Hepatocyte (in vitro differentiated cells): ENCODE data around the gene CLSTN1. TPM values are rescaled to one million over a fixed set of nuclear protein-coding genes. Genes with fewer than 3 reads are reported as not detected.
A peak's percentile ranks its signal among the peaks of the same experiment; 100 is the strongest.

Experiments used
- DNase-seq: peaks from one replicate; pipeline ENCODE4 v3.0.0-alpha.2; 2016; ENCODE audit warnings: low spot score
- H2AFZ ChIP-seq: fragments of 200-600 bp; sonication (generic); 2 replicates; pipeline ENCODE4 v1.6.0; 2016; ENCODE audit warnings: antibody characterized with exemption, mild to moderate bottlenecking
- H3K27ac ChIP-seq: fragments of 200-600 bp; sonication (generic); 2 replicates; pipeline ENCODE4 v1.5.1; 2016; ENCODE audit warnings: mild to moderate bottlenecking
- H3K27me3 ChIP-seq: fragments of 200-600 bp; sonication (generic); 2 replicates; pipeline ENCODE4 v1.6.1; 2016
- H3K36me3 ChIP-seq: fragments of 200-600 bp; sonication (generic); replicated peaks from 2 replicates; pipeline ENCODE4 v1.5.1; 2016; ENCODE audit warnings: low read depth; ENCODE audit not compliant: insufficient read depth
- H3K4me1 ChIP-seq: fragments of 200-600 bp; sonication (generic); 2 replicates; pipeline ENCODE4 v1.5.1; 2016; ENCODE audit warnings: mild to moderate bottlenecking, moderate library complexity; ENCODE audit not compliant: insufficient read depth
- H3K4me2 ChIP-seq: fragments of 200-600 bp; sonication (generic); 2 replicates; pipeline ENCODE4 v1.6.0; 2016
- H3K4me3 ChIP-seq: fragments of 200-600 bp; sonication (generic); 2 replicates; pipeline ENCODE4 v1.5.1; 2016; ENCODE audit warnings: mild to moderate bottlenecking
- H3K79me2 ChIP-seq: fragments of 200-600 bp; sonication (generic); 2 replicates; pipeline ENCODE4 v1.6.0; 2017; ENCODE audit warnings: mild to moderate bottlenecking
- H3K9me2 ChIP-seq: fragments of 200-600 bp; sonication (generic); replicated peaks from 2 replicates; pipeline ENCODE4 v1.6.0; 2017; ENCODE audit warnings: mild to moderate bottlenecking; ENCODE audit not compliant: insufficient read depth
- H3K9me3 ChIP-seq: fragments of 200-600 bp; sonication (generic); 2 replicates; pipeline ENCODE4 v1.5.1; 2016; ENCODE audit warnings: low read depth, mild to moderate bottlenecking
- H4K20me1 ChIP-seq: fragments of 200-600 bp; sonication (generic); 2 replicates; pipeline ENCODE4 v1.6.0; 2016; ENCODE audit warnings: mild to moderate bottlenecking; ENCODE audit not compliant: insufficient read depth, poor library complexity, severe bottlenecking
- CTCF ChIP-seq: fragments of 200-600 bp; sonication (generic); IDR thresholded peaks from 2 replicates; pipeline ENCODE4 v1.5.1; 2016; ENCODE audit warnings: antibody characterized with exemption, mild to moderate bottlenecking; ENCODE audit not compliant: poor library complexity
- EZH2 ChIP-seq: fragments of 200-600 bp; sonication (generic); IDR thresholded peaks from 2 replicates; pipeline ENCODE4 v1.6.1; 2016; ENCODE audit warnings: antibody characterized with exemption, mild to moderate bottlenecking, borderline replicate concordance
- EZH2phosphoT487 ChIP-seq: fragments of 200-600 bp; sonication (generic); IDR thresholded peaks from one replicate; pipeline ENCODE4 v1.6.1; 2018; ENCODE audit warnings: antibody characterized with exemption, mild to moderate bottlenecking, low read depth, moderate library complexity; ENCODE audit not compliant: unreplicated experiment, severe bottlenecking
- WGBS: methylation state at CpG from one replicate; pipeline ENCODE4 v1.1.6; 2016; ENCODE audit warnings: low lambda C conversion rate; ENCODE audit errors: missing lambda C conversion rate; 5-methylcytosine and 5-hydroxymethylcytosine counted together
- polyA plus RNA-seq: library from polyadenylated mRNA; unstranded; fragments of >200 nt; fragmentation: Nextera tagmentation; extraction: Ambion mirVana; gene quantifications from 2 replicates; pipeline ENCODE4 v1.2.1, GENCODE V29; 2016
- total RNA-seq: library from RNA; depleted of rRNA; stranded (reverse); fragments of >200 nt; gene quantifications from 2 replicates; pipeline ENCODE4 v1.2.3, GENCODE V29; 2014

CLSTN1 gene
- total and polyA plus RNA-seq, 2 experiments from 2014 or later = 47.7 to 74.2 TPM

DNA sequence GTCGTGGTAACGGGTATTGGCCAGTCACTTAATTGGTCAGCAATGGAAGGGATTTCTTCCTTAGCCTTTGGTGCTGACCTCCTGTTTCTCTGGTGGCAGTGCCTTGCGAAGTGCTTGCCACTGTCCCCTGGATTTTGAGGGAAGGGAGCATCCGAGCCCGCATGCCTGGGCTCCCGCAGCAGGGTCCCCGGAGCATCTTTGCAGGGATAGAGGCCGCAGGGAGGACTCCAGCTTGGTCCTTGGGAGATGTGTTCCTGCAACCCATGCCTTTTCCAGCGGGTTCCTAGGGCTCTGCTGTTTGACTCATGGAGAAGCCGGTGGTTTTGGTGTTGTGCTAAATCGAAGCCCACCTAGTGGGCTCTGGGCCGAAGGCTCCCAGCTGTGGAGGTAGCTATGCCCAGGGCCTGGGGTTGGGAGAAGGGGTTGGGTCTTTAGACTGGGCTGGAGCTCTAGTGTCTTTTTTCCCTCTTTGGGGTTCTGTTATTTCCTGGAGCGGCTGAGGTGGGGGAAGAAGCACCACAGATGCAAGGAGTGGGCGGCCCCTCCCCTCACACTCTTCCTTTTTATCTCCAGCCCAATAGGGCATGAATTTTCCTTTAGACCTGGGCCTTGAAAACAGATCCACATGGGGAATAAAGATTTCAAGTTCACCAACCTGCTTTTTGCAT is 133.2 kb downstream of the CLSTN1 start:
- Histone ChIP-seq H3K9me3 (no peaks in the 10 kb centered on the region), H3K27ac (no peak overlapping the region), H3K79me2 (no peaks in the 10 kb centered on the region), H3K36me3 (no peaks in the 10 kb centered on the region), H3K27me3 (peaks cover 25% of the 10 kb centered on the region), H3K4me1 (no peaks in the 10 kb centered on the region), H3K4me2 (peak overlapping the region; percentile 98), H3K9me2 (no peaks in the 10 kb centered on the region), H2AFZ (peak overlapping the region; percentile 74), H3K4me3 (no peak overlapping the region), H4K20me1 (no peaks in the 10 kb centered on the region)
- 51% methylated on average over 14 of the region's 14 CpGs for WGBS
- no peak for DNase-seq
- TF ChIP-seq EZH2phosphoT487 (no peak), EZH2 (no peak), CTCF (no peak)

DNA sequence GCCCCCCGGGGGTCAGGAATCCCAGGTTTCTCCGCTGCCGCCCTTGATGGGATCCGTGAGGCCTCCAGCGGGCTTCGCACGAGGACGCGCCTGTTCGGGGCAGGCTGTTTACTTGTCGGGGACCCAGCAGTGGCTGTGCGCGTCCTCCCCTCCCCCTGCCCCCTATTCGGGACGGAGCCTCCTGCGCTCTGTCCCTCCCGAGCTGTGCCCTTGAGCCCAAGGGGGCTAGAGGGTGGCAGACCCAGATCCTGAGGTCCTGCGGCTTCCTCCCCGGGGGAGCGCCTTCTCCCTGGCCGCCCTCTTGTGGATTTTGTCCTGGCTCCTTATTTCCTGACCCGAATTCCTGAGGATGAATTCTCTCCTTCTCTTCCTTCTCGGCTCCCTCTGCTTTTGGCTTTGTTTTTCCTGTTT is 133.8 kb downstream of the CLSTN1 start:
- H3K4me1 ChIP-seq = no peaks in the 10 kb centered on the region
- DNase-seq = peak; percentile 53
- no peaks in the 10 kb centered on the region for H3K9me2 ChIP-seq
- no peaks in the 10 kb centered on the region for H3K9me3 ChIP-seq
- TF ChIP-seq CTCF = no peak
- no peak for TF ChIP-seq EZH2
- H3K4me2 ChIP-seq = peak overlapping the region; percentile 98
- peak overlapping the region; percentile 74 for H2AFZ ChIP-seq
- H3K27ac ChIP-seq = no peak overlapping the region
- H3K79me2 ChIP-seq = no peaks in the 10 kb centered on the region
- peak overlapping the region; percentile 58 for H3K4me3 ChIP-seq
- H3K36me3 ChIP-seq = no peaks in the 10 kb centered on the region
- peaks cover 25% of the 10 kb centered on the region for H3K27me3 ChIP-seq
- no peaks in the 10 kb centered on the region for H4K20me1 ChIP-seq
- WGBS = 2% methylated on average over 18 of the region's 23 CpGs

DNA sequence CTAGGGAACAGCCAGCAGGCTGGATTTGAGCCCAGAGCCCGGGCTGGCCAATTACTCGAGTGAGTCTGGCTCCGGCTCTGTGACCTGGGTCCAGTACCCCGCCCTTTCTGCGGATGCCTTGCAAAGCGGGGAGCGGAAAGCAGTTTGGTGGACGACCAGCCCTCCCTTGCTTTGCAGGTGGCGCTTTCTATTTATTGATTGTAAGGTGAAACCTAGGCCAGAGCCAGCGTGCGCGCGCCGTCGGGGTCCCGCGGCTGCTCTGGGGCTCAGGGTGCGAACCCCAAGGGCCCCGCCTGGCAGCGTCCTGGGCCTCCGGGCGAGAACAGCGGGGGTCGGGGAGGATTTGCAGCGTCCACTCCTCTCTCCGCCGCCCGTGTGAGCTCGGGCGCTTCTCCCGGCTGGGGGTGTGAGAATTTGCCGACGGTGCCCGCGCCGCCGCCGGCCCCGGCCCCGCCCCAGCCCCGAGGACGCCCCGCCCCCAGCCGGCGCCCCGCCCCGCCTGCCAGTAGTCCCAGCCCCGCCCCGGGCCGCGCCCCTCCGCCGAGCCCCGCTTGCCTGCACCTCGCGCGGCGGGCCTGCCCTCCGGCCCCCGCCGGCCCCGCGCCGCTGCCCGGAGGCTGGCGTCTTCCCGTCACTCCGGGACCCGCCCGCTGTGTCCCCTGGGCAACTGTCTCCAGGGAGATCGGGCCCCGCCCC is 134.6 kb downstream of the CLSTN1 start:
- TF ChIP-seq EZH2 = no peak
- no peak for TF ChIP-seq CTCF
- TF ChIP-seq EZH2phosphoT487 = no peak
- WGBS = 1% methylated on average over 16 of the region's 72 CpGs
- Histone ChIP-seq H2AFZ (peak overlapping the region; percentile 86), H3K79me2 (no peaks in the 10 kb centered on the region), H3K4me1 (no peaks in the 10 kb centered on the region), H3K9me3 (no peaks in the 10 kb centered on the region), H4K20me1 (no peaks in the 10 kb centered on the region), H3K4me3 (peak overlapping the region; percentile 61), H3K36me3 (no peaks in the 10 kb centered on the region), H3K27ac (no peak overlapping the region), H3K4me2 (peak overlapping the region; percentile 98), H3K27me3 (peaks cover 25% of the 10 kb centered on the region), H3K9me2 (no peaks in the 10 kb centered on the region)
- DNase-seq = peak; percentile 90
